Nephron (organoid): ENCODE data around the gene WASF1.
"Not testable (repeated sequence)": the region's sequence is repeated elsewhere in the genome, so short reads cannot be mapped to it uniquely, and the experiment has no call there.

Source experiments
- H3K27ac Mint-ChIP-seq, 3 experiments: 2 replicates each; pipeline ENCODE4 v1.8.0; 2020; ENCODE audit warnings: mixed read lengths in 3 of 3, mild to moderate bottlenecking in 2 of 3, moderate library complexity in 1 of 3
- H3K27me3 Mint-ChIP-seq: 2 replicates; pipeline ENCODE4 v1.8.0; 2021; ENCODE audit warnings: low read depth, mild to moderate bottlenecking, moderate library complexity, mixed read lengths
- H3K36me3 Mint-ChIP-seq: 2 replicates; pipeline ENCODE4 v1.8.0; 2020; ENCODE audit warnings: low read depth, mixed read lengths
- H3K4me1 Mint-ChIP-seq: 2 replicates; pipeline ENCODE4 v1.8.0; 2020; ENCODE audit warnings: mixed read lengths
- H3K4me3 Mint-ChIP-seq, 3 experiments: 2 replicates each; pipeline ENCODE4 v1.8.0; 2020; ENCODE audit warnings: mild to moderate bottlenecking in 3 of 3, mixed read lengths in 3 of 3, moderate library complexity in 2 of 3
- H3K9me3 Mint-ChIP-seq: 2 replicates; pipeline ENCODE4 v1.8.0; 2020; ENCODE audit warnings: mixed read lengths
- TF ChIP-seq, protein P1 (sequence below), 3 experiments: fragments of 200-600 bp; sonication (generic); IDR thresholded peaks; one replicate each; pipeline ENCODE4 v1.5.0; 2021; ENCODE audit warnings: antibody characterized with exemption in 3 of 3; ENCODE audit not compliant: unreplicated experiment in 3 of 3

The WASF1 gene

DNA sequence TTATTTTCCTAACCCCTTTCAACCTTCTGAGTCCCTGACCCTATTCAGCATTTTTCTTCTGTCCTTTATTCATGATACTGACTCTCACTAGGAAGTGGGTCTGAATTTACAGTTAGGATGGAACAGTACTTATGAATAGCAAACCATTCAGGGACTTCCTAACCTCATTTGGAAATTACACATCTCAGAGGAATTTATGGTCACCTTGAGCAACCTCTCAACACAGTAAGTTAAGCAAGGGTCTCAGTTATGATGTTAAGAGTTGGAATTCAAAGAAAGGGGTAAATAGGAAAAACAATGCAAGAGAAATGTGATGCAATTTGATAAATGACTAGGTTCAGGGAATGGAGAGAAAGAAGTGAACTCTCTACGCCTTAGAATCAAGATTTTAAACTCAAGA is 104.1 kb downstream of the WASF1 start:
- TF ChIP-seq, protein P1, sequence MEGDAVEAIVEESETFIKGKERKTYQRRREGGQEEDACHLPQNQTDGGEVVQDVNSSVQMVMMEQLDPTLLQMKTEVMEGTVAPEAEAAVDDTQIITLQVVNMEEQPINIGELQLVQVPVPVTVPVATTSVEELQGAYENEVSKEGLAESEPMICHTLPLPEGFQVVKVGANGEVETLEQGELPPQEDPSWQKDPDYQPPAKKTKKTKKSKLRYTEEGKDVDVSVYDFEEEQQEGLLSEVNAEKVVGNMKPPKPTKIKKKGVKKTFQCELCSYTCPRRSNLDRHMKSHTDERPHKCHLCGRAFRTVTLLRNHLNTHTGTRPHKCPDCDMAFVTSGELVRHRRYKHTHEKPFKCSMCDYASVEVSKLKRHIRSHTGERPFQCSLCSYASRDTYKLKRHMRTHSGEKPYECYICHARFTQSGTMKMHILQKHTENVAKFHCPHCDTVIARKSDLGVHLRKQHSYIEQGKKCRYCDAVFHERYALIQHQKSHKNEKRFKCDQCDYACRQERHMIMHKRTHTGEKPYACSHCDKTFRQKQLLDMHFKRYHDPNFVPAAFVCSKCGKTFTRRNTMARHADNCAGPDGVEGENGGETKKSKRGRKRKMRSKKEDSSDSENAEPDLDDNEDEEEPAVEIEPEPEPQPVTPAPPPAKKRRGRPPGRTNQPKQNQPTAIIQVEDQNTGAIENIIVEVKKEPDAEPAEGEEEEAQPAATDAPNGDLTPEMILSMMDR (IDR thresholded peaks at IDR 0.05; ENCODE audit: unreplicated experiment in 3 of 3) = no peak
- Mint-ChIP-seq H3K36me3 (no peaks in the 10 kb centered on the region), H3K4me1 (no peaks in the 10 kb centered on the region), H3K27me3 (no peaks in the 10 kb centered on the region), H3K9me3 (no peaks in the 10 kb centered on the region), H3K27ac (no peak overlapping the region), H3K4me3 (no peak overlapping the region)

DNA sequence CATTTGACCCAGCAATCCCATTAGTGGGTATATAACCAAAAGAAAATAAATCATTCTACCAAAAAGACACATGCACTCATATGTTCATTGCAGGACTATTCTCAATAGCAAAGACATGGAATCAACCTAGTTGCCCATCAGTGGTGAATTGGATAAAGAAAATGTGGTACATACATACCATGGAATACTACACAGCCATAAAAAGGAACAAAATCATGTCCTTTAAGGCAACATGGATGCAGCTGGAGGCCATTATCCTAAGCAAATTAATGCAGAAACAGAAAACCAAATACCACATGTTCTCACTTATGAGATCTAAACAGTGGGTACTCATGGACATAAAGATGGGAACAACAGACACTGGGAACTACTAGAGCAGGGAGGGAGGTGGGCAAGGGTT is 106.0 kb downstream of the WASF1 start:
- H3K4me3 Mint-ChIP-seq, H3K27me3 Mint-ChIP-seq, H3K27ac Mint-ChIP-seq, H3K9me3 Mint-ChIP-seq, H3K36me3 Mint-ChIP-seq: not testable (repeated sequence)
- H3K4me1 Mint-ChIP-seq = peaks cover 11% of the 10 kb centered on the region

DNA sequence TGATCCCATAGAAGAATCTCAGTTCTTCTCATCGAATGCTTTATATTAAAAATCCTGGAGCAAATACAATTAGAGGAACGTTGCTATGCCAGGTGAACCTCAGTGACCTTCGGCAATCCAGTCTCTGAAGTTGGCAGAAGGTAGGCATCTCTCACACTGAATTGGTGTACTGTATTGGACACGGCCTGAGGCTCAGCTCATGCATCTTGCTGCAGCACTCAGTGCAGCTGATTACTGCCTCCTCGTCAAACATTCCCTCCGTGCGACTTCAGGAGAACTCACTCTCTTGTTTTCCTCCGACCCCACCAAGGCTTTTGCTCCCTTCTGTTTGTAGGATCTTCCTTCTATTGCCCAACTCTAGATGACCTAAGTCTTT is 110.9 kb downstream of the WASF1 start:
- Mint-ChIP-seq H3K36me3 (no peaks in the 10 kb centered on the region), H3K9me3 (no peaks in the 10 kb centered on the region)

DNA sequence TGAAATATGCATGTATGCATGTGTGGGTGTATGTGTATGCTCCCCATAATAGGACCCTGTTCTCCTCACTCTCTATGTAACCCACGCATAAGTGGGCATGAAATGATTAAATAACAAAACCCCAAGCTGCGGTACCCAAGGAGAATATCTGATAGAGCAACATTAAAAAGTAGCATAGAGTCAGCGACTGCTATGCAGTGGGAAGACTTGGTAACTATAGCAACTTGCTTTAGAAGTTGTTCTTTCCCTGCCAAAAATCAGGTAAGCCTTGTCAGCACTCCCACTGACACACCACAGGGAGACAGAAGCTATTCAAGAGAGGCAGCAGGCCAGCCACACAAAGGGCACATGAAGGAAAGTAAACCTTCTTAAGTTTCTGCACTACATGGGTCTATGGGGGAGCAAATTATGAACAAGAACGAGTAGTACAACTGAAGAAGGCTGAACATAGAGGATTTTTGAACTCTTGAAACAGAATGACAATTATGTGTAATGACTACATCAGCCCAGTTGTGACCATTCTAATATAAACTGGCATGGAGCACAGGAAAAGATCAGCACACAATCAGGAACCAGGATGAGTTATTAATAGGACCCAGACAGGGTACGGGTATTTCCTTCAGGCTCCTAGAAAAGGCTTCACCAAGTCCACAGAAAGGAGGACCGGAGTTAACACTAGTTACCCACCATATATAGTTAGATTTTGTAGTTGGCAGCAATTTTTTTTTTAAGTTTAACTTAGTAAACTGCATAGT is 111.5 kb downstream of the WASF1 start:
- Mint-ChIP-seq H3K4me3 (no peak overlapping the region), H3K4me1 (peaks cover 34% of the 10 kb centered on the region), H3K9me3 (no peaks in the 10 kb centered on the region), H3K27me3 (peaks cover 8% of the 10 kb centered on the region), H3K27ac (peak overlapping the region in 2 of 3 experiments; percentile 23 to 73), H3K36me3 (no peaks in the 10 kb centered on the region)
- TF ChIP-seq, protein P1 (IDR thresholded peaks at IDR 0.05; ENCODE audit: unreplicated experiment in 3 of 3) = no peak

More for the DNA sequence above, 110.9 kb downstream of the WASF1 start:
- Mint-ChIP-seq H3K4me1 (peaks cover 34% of the 10 kb centered on the region), H3K4me3 (no peak overlapping the region), H3K27me3 (peaks cover 8% of the 10 kb centered on the region), H3K27ac (no peak overlapping the region)
- TF ChIP-seq, protein P1 (IDR thresholded peaks at IDR 0.05; ENCODE audit: unreplicated experiment in 3 of 3) = no peak

DNA sequence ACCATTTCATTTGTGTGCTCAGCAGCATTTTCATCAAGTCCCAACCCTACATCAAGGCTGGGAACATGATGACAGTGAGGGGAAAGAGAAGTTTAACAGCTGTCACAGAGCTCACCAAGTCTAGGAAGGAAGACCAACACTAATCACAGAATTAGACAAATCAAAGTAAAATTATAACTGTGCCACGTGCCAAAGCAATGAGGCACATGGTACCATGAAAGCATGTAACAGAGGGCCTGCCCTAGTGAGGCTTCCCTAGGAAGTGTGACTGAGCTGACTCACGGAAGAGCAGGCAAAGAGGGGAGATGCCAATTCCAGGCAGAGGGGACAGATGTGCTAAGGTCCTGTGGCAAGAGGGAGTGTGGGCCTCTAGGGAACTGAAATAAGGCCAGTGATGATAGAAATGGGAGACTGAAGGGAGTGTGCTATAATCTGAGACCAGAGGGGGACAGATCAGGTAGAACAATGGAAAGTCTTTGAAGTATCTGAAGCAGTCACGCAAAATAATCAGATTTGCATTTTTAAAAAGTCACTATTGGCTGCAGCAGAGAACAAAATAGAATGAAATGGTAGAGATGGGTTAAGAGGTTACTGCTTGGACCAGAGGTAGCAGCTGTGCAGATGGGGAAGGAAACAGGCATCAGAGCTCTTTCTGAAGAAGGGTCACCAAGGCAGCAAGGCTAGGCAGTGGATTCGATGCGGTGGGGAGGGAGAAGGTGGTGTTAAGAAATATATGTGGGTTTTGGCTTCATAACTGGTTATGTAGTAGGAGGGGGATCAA is 114.5 kb downstream of the WASF1 start:
- Mint-ChIP-seq H3K4me3 (no peak overlapping the region), H3K9me3 (no peaks in the 10 kb centered on the region), H3K27ac (no peak overlapping the region), H3K36me3 (no peaks in the 10 kb centered on the region), H3K4me1 (peaks cover 33% of the 10 kb centered on the region), H3K27me3 (peaks cover 8% of the 10 kb centered on the region)
- TF ChIP-seq, protein P1 (IDR thresholded peaks at IDR 0.05; ENCODE audit: unreplicated experiment in 3 of 3) = no peak

DNA sequence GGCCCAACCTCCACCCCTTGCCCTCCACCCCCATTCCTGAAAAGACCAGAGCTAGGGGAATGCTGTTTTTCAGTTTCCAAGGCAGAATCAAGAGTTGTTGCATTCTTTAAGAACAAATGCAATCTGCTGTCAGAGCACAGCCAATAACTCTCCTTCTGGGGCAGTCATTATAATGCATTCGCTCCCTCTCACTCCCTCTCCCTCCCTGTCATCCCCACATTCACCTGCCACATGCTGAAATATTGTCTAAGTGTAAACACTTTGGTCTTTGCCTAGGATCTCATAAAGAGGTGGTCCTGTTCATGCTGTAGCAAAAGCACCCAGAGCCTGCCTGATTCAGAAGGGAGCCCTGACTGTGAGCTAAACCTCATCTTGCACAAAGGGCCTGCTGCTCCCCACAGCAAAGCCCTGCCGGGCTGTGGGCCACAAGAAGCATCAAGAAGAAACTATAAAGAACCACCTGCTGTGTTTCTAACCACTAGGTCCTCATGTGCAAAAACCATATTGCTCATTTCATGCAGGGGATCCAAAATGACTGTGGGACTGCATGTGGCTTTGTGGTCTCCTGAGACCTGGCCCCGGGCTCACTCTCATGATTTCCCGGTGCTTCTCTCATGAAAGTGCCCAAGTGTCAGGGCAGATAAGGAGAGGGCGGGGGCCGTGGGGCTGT is 115.7 kb downstream of the WASF1 start:
- Mint-ChIP-seq H3K4me1 (peaks cover 24% of the 10 kb centered on the region), H3K27ac (no peak overlapping the region), H3K27me3 (peaks cover 6% of the 10 kb centered on the region), H3K36me3 (no peaks in the 10 kb centered on the region), H3K4me3 (no peak overlapping the region), H3K9me3 (no peaks in the 10 kb centered on the region)
- TF ChIP-seq, protein P1 (IDR thresholded peaks at IDR 0.05; ENCODE audit: unreplicated experiment in 3 of 3) = no peak
